Measurements from ENCODE around the gene PCP4L1. TPM values are rescaled to one million over a fixed set of nuclear protein-coding genes. Genes with fewer than 3 reads are reported as not detected.

Gene PCP4L1
- total and polyA plus RNA-seq, 12 donors = 0.11 to 0.39 (median 0.27) TPM; not detected in 6

GRCh38 chr1:161259765-161260164 is 1.2 kb downstream of the PCP4L1 start:
- no peak overlapping the region for H3K27ac ChIP-seq
- no peak overlapping the region for H3K4me3 ChIP-seq
- intact Hi-C loops (cut with DNase I) = no loop called here
- no peaks in the 10 kb centered on the region for H3K36me3 ChIP-seq (replicated peaks in 1 of 2)
- WGBS, 4 donors = 74 to 96% (median 79%) methylated on average over 1 of the region's 1 CpG
- H3K27me3 ChIP-seq = peaks cover 32% of the 10 kb centered on the region
- H3K9me3 ChIP-seq (replicated peaks in 1 of 3) = peaks cover 0 to 3% (median 0%) of the 10 kb centered on the region in 3 donors
- TF ChIP-seq POLR2A (IDR thresholded peaks at IDR 0.05) = no peak
- DNase-seq = no peak
- no peaks in the 10 kb centered on the region for H3K4me1 ChIP-seq (replicated peaks in 1 of 2)

- DNase-seq = no peak
- H3K4me3 ChIP-seq = no peak overlapping the region
- H3K27ac ChIP-seq = no peak overlapping the region
- TF ChIP-seq CTCF (IDR thresholded peaks at IDR 0.05) (no peak), POLR2A (IDR thresholded peaks at IDR 0.05) (no peak)
- peaks cover 0 to 3% (median 0%) of the 10 kb centered on the region in 3 donors for H3K9me3 ChIP-seq (replicated peaks in 1 of 3)
- intact Hi-C loops (cut with DNase I) = no loop called here
- H3K27me3 ChIP-seq = peaks cover 32% of the 10 kb centered on the region
- WGBS, 4 donors = 47 to 54% (median 52%) methylated on average over 9 of the region's 9 CpGs
- no peaks in the 10 kb centered on the region for H3K36me3 ChIP-seq (replicated peaks in 1 of 2)
- no peaks in the 10 kb centered on the region for H3K4me1 ChIP-seq (replicated peaks in 1 of 2)
Measured at GRCh38 chr1:161260376-161261260, 2.1 kb downstream of the PCP4L1 start.

GRCh38 chr1:161261261-161262235 is 3.0 kb downstream of the PCP4L1 start:
- Histone ChIP-seq H3K9me3 (replicated peaks in 1 of 3) (peaks cover 0 to 3% (median 0%) of the 10 kb centered on the region in 3 donors), H3K36me3 (replicated peaks in 1 of 2) (no peaks in the 10 kb centered on the region), H3K27me3 (peaks cover 32% of the 10 kb centered on the region), H3K4me1 (replicated peaks in 1 of 2) (peaks cover 0 to 4% of the 10 kb centered on the region in 2 donors), H3K27ac (no peak overlapping the region), H3K4me3 (no peak overlapping the region)
- intact Hi-C loops (cut with DNase I) = no loop called here
- 78 to 88% (median 82%) methylated on average over 12 of the region's 12 CpGs for WGBS, 4 donors
- no peak for DNase-seq
- TF ChIP-seq CTCF (IDR thresholded peaks at IDR 0.05) = no peak
- no peak for TF ChIP-seq POLR2A (IDR thresholded peaks at IDR 0.05)

GRCh38 chr1:161265305-161265704 is 6.8 kb downstream of the PCP4L1 start:
- WGBS, 4 donors = 80 to 92% (median 87%) methylated on average over 5 of the region's 5 CpGs
- peaks cover 1% of the 10 kb centered on the region for H3K27me3 ChIP-seq
- TF ChIP-seq POLR2A (IDR thresholded peaks at IDR 0.05) (no peak), CTCF (IDR thresholded peaks at IDR 0.05) (no peak)

More at GRCh38 chr1:161265305-161265704, 6.8 kb downstream of the PCP4L1 start:
- no peak for DNase-seq
- no peak overlapping the region for H3K4me3 ChIP-seq
- intact Hi-C loops (cut with DNase I) = no loop called here
- H3K4me1 ChIP-seq (replicated peaks in 1 of 2) = peaks cover 0 to 4% of the 10 kb centered on the region in 2 donors
- H3K9me3 ChIP-seq (replicated peaks in 1 of 3) = no peaks in the 10 kb centered on the region
- H3K27ac ChIP-seq = no peak overlapping the region
- H3K36me3 ChIP-seq (replicated peaks in 1 of 2) = no peaks in the 10 kb centered on the region

All from adrenal gland (tissue), 12 donors.